LNCAP (cell line): ENCODE measurements around the gene ZNF609.

Experiments
- CTCF ChIP-seq: fragments of 450-650 bp; IDR thresholded peaks from 2 replicates; pipeline ENCODE4 v1.5.1; 2017; ENCODE audit warnings: mild to moderate bottlenecking

The ZNF609 gene

GRCh38 chr15:64701482-64702184 lies 241.3 kb downstream of the ZNF609 start:
- TF ChIP-seq CTCF = no peak

- no peak for TF ChIP-seq CTCF
Measured at GRCh38 chr15:64702816-64703631, 242.6 kb downstream of the ZNF609 start.

GRCh38 chr15:64703632-64703959 lies 243.2 kb downstream of the ZNF609 start:
- TF ChIP-seq CTCF = no peak

GRCh38 chr15:64705006-64705405 lies 244.6 kb downstream of the ZNF609 start:
- no peak for TF ChIP-seq CTCF

- no peak for TF ChIP-seq CTCF
Measured at GRCh38 chr15:64706011-64706911, 245.9 kb downstream of the ZNF609 start.

- no peak for TF ChIP-seq CTCF
Measured at GRCh38 chr15:64710676-64711428, 250.5 kb downstream of the ZNF609 start.

GRCh38 chr15:64712353-64712752 lies 252.0 kb downstream of the ZNF609 start:
- no peak for TF ChIP-seq CTCF
